ENCODE data around the gene PGAP3. TPM values are rescaled to one million over a fixed set of nuclear protein-coding genes. Genes with fewer than 3 reads are reported as not detected.

The PGAP3 gene
- polyA plus RNA-seq, 1 experiment = 20.3 TPM

DNA sequence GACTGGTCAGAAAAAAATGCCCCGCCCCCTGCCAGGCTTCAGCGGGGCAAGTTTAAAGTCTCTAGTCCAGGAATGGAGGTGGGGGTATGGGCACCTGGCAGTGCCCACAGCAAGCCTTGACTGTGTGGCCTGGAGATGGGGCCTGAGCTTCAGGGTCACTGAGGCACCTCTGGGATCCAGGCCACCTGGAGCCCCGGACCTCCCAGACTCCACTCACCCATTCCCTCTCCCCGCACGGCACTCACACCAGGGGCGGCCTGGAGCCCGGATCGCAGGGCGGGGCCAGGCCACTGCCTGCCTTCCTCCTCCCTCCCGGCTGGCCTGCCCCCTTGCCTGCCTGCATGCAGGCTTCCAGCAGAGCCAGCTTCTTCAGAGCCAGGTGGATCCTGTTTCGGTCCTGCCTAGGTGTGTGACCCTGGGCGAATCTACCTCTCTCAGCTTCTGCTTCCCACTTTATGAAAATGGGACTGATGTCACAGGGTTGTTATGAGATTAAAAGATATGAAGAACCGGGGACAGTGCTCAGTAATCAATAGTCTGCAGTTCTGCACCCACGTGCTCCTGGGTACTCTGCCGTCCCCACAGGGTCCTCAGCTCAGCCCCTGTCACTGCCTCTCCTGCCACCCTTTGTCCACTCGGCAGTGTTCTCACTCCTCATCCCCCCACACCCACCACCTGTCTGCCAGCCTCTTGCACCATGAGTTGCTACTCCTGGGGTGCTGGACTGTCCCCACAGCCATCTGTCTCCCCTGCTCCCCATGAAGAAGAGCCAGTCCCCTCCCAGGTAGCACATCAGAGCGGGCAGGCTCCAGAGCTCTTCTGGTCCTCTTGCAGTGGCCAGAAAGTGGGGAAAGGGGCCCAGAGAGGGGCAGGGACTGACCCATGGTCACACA is 23.9 kb downstream of the PGAP3 start:
- H3K4me3 ChIP-seq (ENCODE audit: low read depth, low read length) = no peak overlapping the region
- peaks cover 16% of the 10 kb centered on the region for H3K36me3 ChIP-seq (ENCODE audit: control insufficient read depth, insufficient read depth, low read length)
- DNase-seq (ENCODE audit: low read depth) = no peak
- POLR2A ChIA-PET = interaction anchor here (0.6 kb wide), 1 partner anchor 464 kb away, joined by 6 read pairs; the partner anchor contains the start of gene RPL19
- CTCF ChIA-PET = interaction anchor here (1.1 to 16.9 kb wide), 4 partner anchors 9 to 41 kb away, joined by 4 to 185 read pairs (median 8); partner anchors contain the start of gene PPP1R1B
- TF ChIP-seq, protein P1, sequence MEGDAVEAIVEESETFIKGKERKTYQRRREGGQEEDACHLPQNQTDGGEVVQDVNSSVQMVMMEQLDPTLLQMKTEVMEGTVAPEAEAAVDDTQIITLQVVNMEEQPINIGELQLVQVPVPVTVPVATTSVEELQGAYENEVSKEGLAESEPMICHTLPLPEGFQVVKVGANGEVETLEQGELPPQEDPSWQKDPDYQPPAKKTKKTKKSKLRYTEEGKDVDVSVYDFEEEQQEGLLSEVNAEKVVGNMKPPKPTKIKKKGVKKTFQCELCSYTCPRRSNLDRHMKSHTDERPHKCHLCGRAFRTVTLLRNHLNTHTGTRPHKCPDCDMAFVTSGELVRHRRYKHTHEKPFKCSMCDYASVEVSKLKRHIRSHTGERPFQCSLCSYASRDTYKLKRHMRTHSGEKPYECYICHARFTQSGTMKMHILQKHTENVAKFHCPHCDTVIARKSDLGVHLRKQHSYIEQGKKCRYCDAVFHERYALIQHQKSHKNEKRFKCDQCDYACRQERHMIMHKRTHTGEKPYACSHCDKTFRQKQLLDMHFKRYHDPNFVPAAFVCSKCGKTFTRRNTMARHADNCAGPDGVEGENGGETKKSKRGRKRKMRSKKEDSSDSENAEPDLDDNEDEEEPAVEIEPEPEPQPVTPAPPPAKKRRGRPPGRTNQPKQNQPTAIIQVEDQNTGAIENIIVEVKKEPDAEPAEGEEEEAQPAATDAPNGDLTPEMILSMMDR (IDR thresholded peaks at IDR 0.05; ENCODE audit: insufficient read depth, low read depth, low read length) = no peak
- peaks cover 5% of the 10 kb centered on the region for H3K27me3 ChIP-seq (ENCODE audit: control insufficient read depth, insufficient read depth, low read length)

DNA sequence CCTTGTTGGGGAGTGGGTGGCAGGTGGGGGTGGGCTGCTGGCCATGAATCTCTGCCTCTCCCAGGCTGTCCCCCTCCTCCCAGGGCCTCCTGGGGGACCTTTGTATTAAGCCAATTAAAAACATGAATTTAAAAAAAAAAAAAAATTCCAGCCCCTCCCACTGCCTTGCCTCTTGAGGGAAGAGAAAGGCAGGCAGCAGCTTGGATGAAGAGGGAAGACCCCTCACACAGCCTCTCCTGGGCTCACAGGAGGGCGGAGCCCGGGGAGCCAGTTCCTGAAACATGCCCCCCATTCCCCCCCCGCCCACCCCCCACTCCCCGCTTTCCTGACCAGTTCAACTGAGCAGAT is 24.5 kb downstream of the PGAP3 start:
- H3K4me3 ChIP-seq (ENCODE audit: low read depth, low read length) = no peak overlapping the region
- H3K27me3 ChIP-seq (ENCODE audit: control insufficient read depth, insufficient read depth, low read length) = peaks cover 4% of the 10 kb centered on the region
- peaks cover 16% of the 10 kb centered on the region for H3K36me3 ChIP-seq (ENCODE audit: control insufficient read depth, insufficient read depth, low read length)
- ChIA-PET CTCF (interaction anchor here (0.6 to 16.9 kb wide), 5 partner anchors 8 to 242 kb away, joined by 3 to 185 read pairs (median 4); partner anchors contain the start of gene PPP1R1B), POLR2A (interaction anchor here (0.6 kb wide), 1 partner anchor 463 kb away, joined by 6 read pairs; the partner anchor contains the start of gene RPL19)
- no peak for DNase-seq (ENCODE audit: low read depth)
- TF ChIP-seq, protein P1 (IDR thresholded peaks at IDR 0.05; ENCODE audit: insufficient read depth, low read depth, low read length) = no peak

DNA sequence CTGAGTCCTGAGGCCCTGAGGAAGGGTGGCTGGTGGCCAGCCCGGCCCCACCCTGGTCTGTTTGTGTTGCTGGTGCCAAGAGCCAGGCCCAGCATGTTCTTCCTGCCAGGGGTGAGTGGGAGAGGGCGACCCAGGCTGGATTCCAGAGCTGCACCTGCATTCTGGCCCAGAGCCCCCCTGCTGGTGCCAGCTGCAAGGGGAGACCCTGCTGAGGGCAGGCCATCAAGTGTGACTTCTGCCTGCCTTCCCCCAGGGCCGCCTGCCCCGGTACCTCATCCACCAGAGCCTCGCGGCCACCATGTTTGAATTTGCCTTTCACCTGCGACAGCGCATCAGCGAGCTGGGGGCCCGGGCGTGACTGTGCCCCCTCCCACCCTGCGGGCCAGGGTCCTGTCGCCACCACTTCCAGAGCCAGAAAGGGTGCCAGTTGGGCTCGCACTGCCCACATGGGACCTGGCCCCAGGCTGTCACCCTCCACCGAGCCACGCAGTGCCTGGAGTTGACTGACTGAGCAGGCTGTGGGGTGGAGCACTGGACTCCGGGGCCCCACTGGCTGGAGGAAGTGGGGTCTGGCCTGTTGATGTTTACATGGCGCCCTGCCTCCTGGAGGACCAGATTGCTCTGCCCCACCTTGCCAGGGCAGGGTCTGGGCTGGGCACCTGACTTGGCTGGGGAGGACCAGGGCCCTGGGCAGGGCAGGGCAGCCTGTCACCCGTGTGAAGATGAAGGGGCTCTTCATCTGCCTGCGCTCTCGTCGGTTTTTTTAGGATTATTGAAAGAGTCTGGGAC is 25.1 kb downstream of the PGAP3 start:
- ChIA-PET CTCF (interaction anchor here (0.6 to 16.9 kb wide), 4 partner anchors 8 to 241 kb away, joined by 3 to 185 read pairs (median 6); partner anchors contain the start of gene PPP1R1B), POLR2A (no interaction called here)
- Histone ChIP-seq H3K27me3 (ENCODE audit: control insufficient read depth, insufficient read depth, low read length) (peaks cover 4% of the 10 kb centered on the region), H3K4me3 (ENCODE audit: low read depth, low read length) (no peak overlapping the region), H3K36me3 (ENCODE audit: control insufficient read depth, insufficient read depth, low read length) (peaks cover 16% of the 10 kb centered on the region)
- no peak for DNase-seq (ENCODE audit: low read depth)
- TF ChIP-seq, protein P1 (IDR thresholded peaks at IDR 0.05; ENCODE audit: insufficient read depth, low read depth, low read length) = no peak

DNA sequence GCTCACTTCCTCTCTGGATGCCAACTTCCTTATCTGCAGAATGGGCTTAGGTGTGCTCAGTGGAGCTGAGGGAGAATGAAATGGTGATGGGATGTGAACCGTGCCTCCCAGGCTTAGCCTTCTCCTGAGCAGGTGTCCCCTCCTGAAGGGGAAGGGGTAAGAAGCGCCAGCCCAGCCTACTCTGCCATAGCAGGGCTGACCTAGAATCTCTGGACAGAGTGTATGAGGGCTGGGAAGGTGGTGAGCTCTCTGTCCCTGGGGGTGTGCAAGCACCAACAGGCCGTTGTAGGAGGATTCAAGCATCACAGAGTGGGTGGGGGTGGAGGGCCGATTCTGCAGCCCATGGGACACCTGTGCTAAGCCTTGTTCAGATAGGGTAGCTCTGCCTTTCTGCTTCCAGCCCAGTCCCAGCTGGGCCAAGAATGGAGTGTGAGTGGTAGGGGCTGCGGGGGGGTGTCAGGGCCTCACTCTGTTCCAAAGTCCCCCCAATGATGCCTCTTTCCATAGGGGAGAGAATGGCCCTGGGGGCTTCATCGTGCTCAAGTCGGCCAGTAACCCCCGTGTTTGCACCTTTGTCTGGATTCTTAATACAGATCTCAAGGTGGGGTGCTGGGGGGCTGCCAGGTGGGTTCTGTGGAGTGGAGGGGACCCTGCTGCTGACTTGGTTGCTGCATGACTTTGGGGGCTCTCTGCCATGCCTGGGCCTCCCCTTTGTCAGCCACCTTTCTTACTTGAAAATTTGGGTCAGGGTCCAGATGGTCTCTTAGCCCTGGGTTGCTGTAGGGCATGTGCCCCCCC is 25.9 kb downstream of the PGAP3 start:
- TF ChIP-seq, protein P1 (IDR thresholded peaks at IDR 0.05; ENCODE audit: insufficient read depth, low read depth, low read length) = no peak
- peaks cover 16% of the 10 kb centered on the region for H3K36me3 ChIP-seq (ENCODE audit: control insufficient read depth, insufficient read depth, low read length)
- H3K4me3 ChIP-seq (ENCODE audit: low read depth, low read length) = no peak overlapping the region
- no peak for DNase-seq (ENCODE audit: low read depth)
- ChIA-PET CTCF (interaction anchor here (0.7 to 1.6 kb wide), 2 partner anchors 10 to 40 kb away, joined by 3 to 9 read pairs; no protein-coding TSS in a partner anchor), POLR2A (interaction anchor here (0.6 kb wide), 1 partner anchor 14 kb away, joined by 3 read pairs; no protein-coding TSS in a partner anchor)
- peaks cover 2% of the 10 kb centered on the region; the same call in 1 of the 2 replicates for H3K27me3 ChIP-seq (ENCODE audit: control insufficient read depth, insufficient read depth, low read length)

All from BJ (cell line).